Brain microvascular endothelial cell (primary cell): Measurements from ENCODE around the gene COBLL1.

Experiments used
- DNase-seq: peaks from one replicate; pipeline ENCODE4 v3.0.0-alpha.2; 2020
- H3K27ac ChIP-seq: fragments of 250-450 bp; sonication (Bioruptor Pico); 2 replicates; pipeline ENCODE4 v1.5.1; 2020; ENCODE audit warnings: mild to moderate bottlenecking, moderate library complexity
- H3K27me3 ChIP-seq: fragments of 250-450 bp; sonication (Bioruptor Pico); replicated peaks from 2 replicates; pipeline ENCODE4 v1.5.1; 2020; ENCODE audit warnings: mild to moderate bottlenecking
- H3K36me3 ChIP-seq: fragments of 250-450 bp; sonication (Bioruptor Pico); replicated peaks from 2 replicates; pipeline ENCODE4 v1.5.1; 2020; ENCODE audit warnings: mild to moderate bottlenecking
- H3K4me3 ChIP-seq: 2 replicates; pipeline ENCODE4 v1.5.1; 2011; ENCODE audit warnings: low read depth, mild to moderate bottlenecking, control low read depth, low read length, moderate library complexity
- CTCF ChIP-seq: IDR thresholded peaks from 2 replicates; pipeline ENCODE4 v1.5.1; 2011; ENCODE audit warnings: low read depth, mild to moderate bottlenecking, moderate library complexity, low read length, control low read depth, inconsistent platforms; ENCODE audit errors: missing control alignments
- in situ Hi-C: cut with HindIII; loops from 2 replicates; pipeline ENCODE4 v1.10.0; 2017; ENCODE audit warnings: low sequenced_read_pairs, low pct_ligation_motif_present

The COBLL1 gene

GRCh38 chr2:164651361-164651760 lies 190.3 kb downstream of the COBLL1 start:
- no peak overlapping the region for H3K27ac ChIP-seq
- TF ChIP-seq CTCF: no peak
- DNase-seq: no peak

GRCh38 chr2:164644036-164644700 lies 197.5 kb downstream of the COBLL1 start:
- Histone ChIP-seq H3K36me3 (no peaks in the 10 kb centered on the region), H3K27ac (no peak overlapping the region), H3K4me3 (no peak overlapping the region), H3K27me3 (no peaks in the 10 kb centered on the region)
- TF ChIP-seq CTCF: no peak
- in situ Hi-C loops: no loop called here
- DNase-seq: no peak

More at GRCh38 chr2:164651361-164651760, 190.3 kb downstream of the COBLL1 start:
- in situ Hi-C loops: no loop called here
- H3K27me3 ChIP-seq: no peaks in the 10 kb centered on the region
- no peaks in the 10 kb centered on the region for H3K36me3 ChIP-seq
- H3K4me3 ChIP-seq: no peak overlapping the region

- in situ Hi-C loops: no loop called here
- Histone ChIP-seq H3K36me3 (no peaks in the 10 kb centered on the region), H3K4me3 (no peak overlapping the region), H3K27ac (no peak overlapping the region), H3K27me3 (no peaks in the 10 kb centered on the region)
- no peak for TF ChIP-seq CTCF
- DNase-seq: no peak
These were observed 198.6 kb downstream of the COBLL1 start for GRCh38 chr2:164642946-164643555.

- in situ Hi-C loops: no loop called here
- Histone ChIP-seq H3K27ac (no peak overlapping the region), H3K4me3 (no peak overlapping the region), H3K36me3 (no peaks in the 10 kb centered on the region), H3K27me3 (no peaks in the 10 kb centered on the region)
- TF ChIP-seq CTCF: no peak
- DNase-seq: no peak
These were observed 199.4 kb downstream of the COBLL1 start for GRCh38 chr2:164642268-164642667.
